H9 (cell line): ENCODE measurements around the gene ZSWIM4. TPM values are rescaled to one million over a fixed set of nuclear protein-coding genes. Genes with fewer than 3 reads are reported as not detected.
"Not testable (repeated sequence)": the region's sequence is repeated elsewhere in the genome, so short reads cannot be mapped to it uniquely, and the experiment has no call there.

Experiments
- DNase-seq: peaks from one replicate; pipeline ENCODE4 v3.0.0-alpha.2; 2017
- H2AFZ ChIP-seq: one replicate; pipeline ENCODE4 v1.6.1; 2013; ENCODE audit warnings: mild to moderate bottlenecking, low read length, control low read depth, moderate library complexity
- H2AK5ac ChIP-seq: 2 replicates; pipeline ENCODE4 v1.6.1; 2013; ENCODE audit warnings: low read length, control low read depth, mixed read lengths; ENCODE audit not compliant: insufficient read length
- H2BK120ac ChIP-seq: one replicate; pipeline ENCODE4 v1.6.1; 2013; ENCODE audit warnings: low read depth, mild to moderate bottlenecking, low read length, control low read depth, inconsistent platforms; ENCODE audit not compliant: poor library complexity, severe bottlenecking
- H2BK12ac ChIP-seq: 2 replicates; pipeline ENCODE4 v1.6.1; 2013; ENCODE audit warnings: low read length, control low read depth, mixed read lengths, low read depth; ENCODE audit not compliant: insufficient read length
- H2BK15ac ChIP-seq: 2 replicates; pipeline ENCODE4 v1.6.1; 2013; ENCODE audit warnings: low read depth, low read length, control low read depth
- H2BK20ac ChIP-seq: one replicate; pipeline ENCODE4 v1.6.1; 2013; ENCODE audit warnings: low read depth, mild to moderate bottlenecking, low read length, control low read depth, inconsistent platforms; ENCODE audit not compliant: poor library complexity, severe bottlenecking
- H2BK5ac ChIP-seq: 2 replicates; pipeline ENCODE4 v1.6.1; 2013; ENCODE audit warnings: low read length, control low read depth, mixed read lengths; ENCODE audit not compliant: insufficient read length
- H3K14ac ChIP-seq: 2 replicates; pipeline ENCODE4 v1.6.1; 2013; ENCODE audit warnings: low read length, control low read depth; ENCODE audit not compliant: insufficient read depth
- H3K18ac ChIP-seq: 2 replicates; pipeline ENCODE4 v1.6.1; 2013; ENCODE audit warnings: low read depth, mild to moderate bottlenecking, mixed read lengths, low read length, control low read depth; ENCODE audit not compliant: insufficient read length
- H3K23ac ChIP-seq: 2 replicates; pipeline ENCODE4 v1.6.1; 2013; ENCODE audit warnings: low read length, control low read depth, mixed read lengths, low read depth; ENCODE audit not compliant: insufficient read length
- H3K23me2 ChIP-seq: 2 replicates; pipeline ENCODE4 v1.6.1; 2013; ENCODE audit warnings: low read depth, mild to moderate bottlenecking, mixed read lengths, low read length, control low read depth; ENCODE audit not compliant: insufficient read length, poor library complexity, severe bottlenecking
- H3K27ac ChIP-seq: 2 replicates; pipeline ENCODE4 v1.5.1; 2013; ENCODE audit warnings: low read length, control low read depth, mixed read lengths, low read depth; ENCODE audit not compliant: insufficient read length
- H3K27me3 ChIP-seq: 2 replicates; pipeline ENCODE4 v1.6.1; 2013; ENCODE audit warnings: low read length, control low read depth, inconsistent platforms; ENCODE audit not compliant: insufficient read depth
- H3K4ac ChIP-seq: 2 replicates; pipeline ENCODE4 v1.6.1; 2013; ENCODE audit warnings: low read depth, mild to moderate bottlenecking, control low read depth, inconsistent platforms, low read length, moderate library complexity
- H3K4me1 ChIP-seq: 2 replicates; pipeline ENCODE4 v1.6.1; 2013; ENCODE audit warnings: low read length, control low read depth, inconsistent platforms; ENCODE audit not compliant: insufficient read depth
- H3K4me2 ChIP-seq: 2 replicates; pipeline ENCODE4 v1.6.1; 2013; ENCODE audit warnings: low read length, control low read depth, mixed read lengths; ENCODE audit not compliant: insufficient read length, insufficient read depth
- H3K56ac ChIP-seq: 2 replicates; pipeline ENCODE4 v1.6.1; 2013; ENCODE audit warnings: low read depth, mild to moderate bottlenecking, mixed read lengths, low read length, control low read depth; ENCODE audit not compliant: insufficient read length
- H3K79me1 ChIP-seq: 2 replicates; pipeline ENCODE4 v1.6.1; 2013; ENCODE audit warnings: low read depth, mild to moderate bottlenecking, moderate library complexity, low read length, control low read depth, inconsistent platforms; ENCODE audit not compliant: insufficient read depth, poor library complexity, severe bottlenecking
- H3K79me2 ChIP-seq: 2 replicates; pipeline ENCODE4 v1.6.1; 2013; ENCODE audit warnings: low read length, control low read depth, inconsistent platforms; ENCODE audit not compliant: insufficient read depth
- H3K9ac ChIP-seq: 2 replicates; pipeline ENCODE4 v1.6.1; 2013; ENCODE audit warnings: low read length, control low read depth, mixed read lengths; ENCODE audit not compliant: insufficient read length; ENCODE audit errors: extremely low read depth
- H3K9me3 ChIP-seq: one replicate; pipeline ENCODE4 v1.6.1; 2013; ENCODE audit warnings: low read depth, low read length, inconsistent platforms; ENCODE audit not compliant: control insufficient read depth
- H3T11ph ChIP-seq: one replicate; pipeline ENCODE4 v1.6.1; 2013; ENCODE audit warnings: mild to moderate bottlenecking, low read length, control low read depth, inconsistent platforms
- H4K20me1 ChIP-seq: one replicate; pipeline ENCODE4 v1.6.1; 2013; ENCODE audit not compliant: control insufficient read depth, insufficient read length, insufficient read depth
- H4K5ac ChIP-seq: 2 replicates; pipeline ENCODE4 v1.6.1; 2013; ENCODE audit warnings: low read depth, mild to moderate bottlenecking, mixed read lengths, low read length, control low read depth; ENCODE audit not compliant: insufficient read length
- H4K8ac ChIP-seq: replicated peaks from 2 replicates; pipeline ENCODE4 v1.6.1; 2013; ENCODE audit warnings: low read length, control low read depth, mixed read lengths, low read depth; ENCODE audit not compliant: insufficient read length
- H4K91ac ChIP-seq: 2 replicates; pipeline ENCODE4 v1.6.1; 2013; ENCODE audit warnings: low read depth, mild to moderate bottlenecking, moderate library complexity, mixed read lengths, low read length, control low read depth; ENCODE audit not compliant: insufficient read length
- H3K27ac Mint-ChIP-seq, 3 experiments: 2 replicates in 2 of 3; 3 replicates in 1 of 3; pipeline ENCODE4 v1.8.0; 2020 to 2021; ENCODE audit warnings: mixed read lengths in 3 of 3, mild to moderate bottlenecking in 1 of 3, moderate library complexity in 1 of 3
- H3K27me3 Mint-ChIP-seq: 2 replicates; pipeline ENCODE4 v1.8.0; 2021; ENCODE audit warnings: low read depth, mild to moderate bottlenecking, moderate library complexity, mixed read lengths
- H3K36me3 Mint-ChIP-seq, 3 experiments: 2 replicates in 2 of 3; 3 replicates in 1 of 3; pipeline ENCODE4 v1.8.0; 2020 to 2021; ENCODE audit warnings: low read depth in 3 of 3, mixed read lengths in 3 of 3; ENCODE audit not compliant: insufficient read depth in 1 of 3
- H3K4me1 Mint-ChIP-seq, 2 experiments: 2 replicates each; pipeline ENCODE4 v1.8.0; 2020; ENCODE audit warnings: mixed read lengths in 2 of 2
- H3K4me3 Mint-ChIP-seq, 2 experiments: 2 replicates in 1 of 2; 3 replicates in 1 of 2; pipeline ENCODE4 v1.8.0; 2020 to 2021; ENCODE audit warnings: mild to moderate bottlenecking in 2 of 2, mixed read lengths in 2 of 2, moderate library complexity in 1 of 2
- H3K9me3 Mint-ChIP-seq, 2 experiments: 2 replicates in 1 of 2; 3 replicates in 1 of 2; pipeline ENCODE4 v1.8.0; 2020; ENCODE audit warnings: mild to moderate bottlenecking in 2 of 2, mixed read lengths in 2 of 2, moderate library complexity in 1 of 2
- CTCF ChIP-seq: fragments of 200-600 bp; sonication (generic); conservative IDR thresholded peaks from 3 replicates; pipeline ENCODE4 v1.8.0; 2021; ENCODE audit warnings: antibody characterized with exemption, mild to moderate bottlenecking
- WGBS: extraction: QIAGEN DNeasy Blood & Tissue Kit; methylation state at CpG from one replicate; pipeline ENCODE4 v1.1.7; 2013; ENCODE audit warnings: missing lambda C conversion rate, low lambda C conversion rate, mixed read lengths; ENCODE audit not compliant: insufficient read length; ENCODE audit errors: extremely low coverage; 5-methylcytosine and 5-hydroxymethylcytosine counted together
- total RNA-seq: library from RNA; stranded (reverse); gene quantifications from 2 replicates; pipeline ENCODE4 v1.2.1, GENCODE V29; 2021

ZSWIM4 gene
- total RNA-seq, 1 experiment from 2014 or later, result 50.7 TPM

GRCh38 chr19:13751436-13751835, 43.8 kb upstream of the ZSWIM4 start:
- no peak for TF ChIP-seq CTCF
- no peak overlapping the region for H3K14ac ChIP-seq

GRCh38 chr19:13753622-13754021, 41.6 kb upstream of the ZSWIM4 start:
- not testable (repeated sequence) for H3K9ac ChIP-seq, H4K20me1 ChIP-seq, H3K9me3 Mint-ChIP-seq, H3K27me3 ChIP-seq, H4K5ac ChIP-seq, H2BK15ac ChIP-seq, H2AK5ac ChIP-seq, H3K14ac ChIP-seq, H3K79me2 ChIP-seq, H3K23me2 ChIP-seq, DNase-seq, H3T11ph ChIP-seq, H2BK20ac ChIP-seq, H3K27me3 Mint-ChIP-seq, H3K18ac ChIP-seq, H3K4me3 Mint-ChIP-seq, H2AFZ ChIP-seq, H2BK120ac ChIP-seq, H2BK5ac ChIP-seq, H3K4me1 ChIP-seq, H4K8ac ChIP-seq, H3K27ac ChIP-seq, H3K4ac ChIP-seq, H3K23ac ChIP-seq, H3K56ac ChIP-seq, H2BK12ac ChIP-seq, H3K4me2 ChIP-seq, H3K79me1 ChIP-seq, H3K9me3 ChIP-seq, H3K27ac Mint-ChIP-seq, H3K4me1 Mint-ChIP-seq, H4K91ac ChIP-seq
- no CpG with 5 or more reads among the region's 7 CpGs for WGBS
- peaks cover 21 to 51% (median 50%) of the 10 kb centered on the region in 3 experiments; a peak in 6 of 7 replicates for H3K36me3 Mint-ChIP-seq

More at GRCh38 chr19:13751436-13751835, 43.8 kb upstream of the ZSWIM4 start:
- Histone ChIP-seq H3K23ac (no peak overlapping the region), H3K27ac (no peak overlapping the region), H4K20me1 (no peaks in the 10 kb centered on the region), H3K79me1 (peaks cover 2% of the 10 kb centered on the region), H3K27me3 (no peaks in the 10 kb centered on the region), H2BK15ac (no peak overlapping the region), H3K56ac (no peak overlapping the region), H2BK20ac (no peak overlapping the region), H4K8ac (no peak overlapping the region), H4K5ac (no peak overlapping the region), H2BK120ac (no peak overlapping the region), H3K4ac (no peak overlapping the region), H2BK12ac (no peak overlapping the region), H2AFZ (no peak overlapping the region), H3K9ac (no peak overlapping the region), H3K9me3 (no peaks in the 10 kb centered on the region), H3T11ph (no peak overlapping the region), H3K4me1 (no peaks in the 10 kb centered on the region), H3K18ac (no peak overlapping the region), H4K91ac (no peak overlapping the region), H2BK5ac (no peak overlapping the region), H2AK5ac (no peak overlapping the region), H3K23me2 (no peaks in the 10 kb centered on the region), H3K4me2 (no peak overlapping the region), H3K79me2 (no peaks in the 10 kb centered on the region)
- H3K9me3 Mint-ChIP-seq, result peaks cover 0 to 3% of the 10 kb centered on the region in 2 experiments; a peak in 1 of 5 replicates
- WGBS, result no CpG with 5 or more reads among the region's 16 CpGs
- peak overlapping the region in 2 of 3 experiments; percentile 58 to 70; a peak in 2 of 7 replicates for H3K27ac Mint-ChIP-seq
- peaks cover 5 to 6% of the 10 kb centered on the region in 2 experiments; a peak in 3 of 4 replicates for H3K4me1 Mint-ChIP-seq
- DNase-seq, result no peak
- H3K36me3 Mint-ChIP-seq, result peaks cover 12 to 31% (median 31%) of the 10 kb centered on the region in 3 experiments; a peak in 6 of 7 replicates
- H3K4me3 Mint-ChIP-seq, result no peak overlapping the region
- no peaks in the 10 kb centered on the region for H3K27me3 Mint-ChIP-seq
